HepG2 (cell line): ENCODE data around the gene ACE. TPM values are rescaled to one million over a fixed set of nuclear protein-coding genes. Genes with fewer than 3 reads are reported as not detected.

ENCODE experiments used
- CBFB ChIP-seq: sonication (generic); formaldehyde crosslinking; IDR thresholded peaks from 2 replicates; pipeline ENCODE4 v1.4.0; 2020; ENCODE audit warnings: missing genetic modification reagents
- CC2D1A ChIP-seq: sonication (generic); formaldehyde crosslinking; IDR thresholded peaks from 2 replicates; pipeline ENCODE4 v1.8.1; 2023; ENCODE audit warnings: mild to moderate bottlenecking, missing genetic modification reagents
- CREB1 ChIP-seq, 2 experiments: fragments of 450-650 bp in 1 of 2; IDR thresholded peaks; 2 replicates each; pipeline ENCODE4 v1.6.1; 2016 to 2017; ENCODE audit warnings: control low read depth in 1 of 2, mild to moderate bottlenecking in 1 of 2, missing compliant biosample characterization in 1 of 2, missing genetic modification characterization in 1 of 2
- HDAC1 ChIP-seq: sonication (generic); formaldehyde crosslinking; IDR thresholded peaks from 2 replicates; pipeline ENCODE4 v1.5.1; 2020; ENCODE audit warnings: mild to moderate bottlenecking, missing genetic modification reagents
- HNF4A ChIP-seq: sonication (generic); formaldehyde crosslinking; IDR thresholded peaks from 2 replicates; pipeline ENCODE4 v1.4.0; 2020; ENCODE audit warnings: missing genetic modification reagents
- JUND ChIP-seq: sonication (generic); formaldehyde crosslinking; IDR thresholded peaks from 2 replicates; pipeline ENCODE4 v1.8.0; 2022; ENCODE audit warnings: mild to moderate bottlenecking, missing genetic modification reagents
- MXI1 ChIP-seq: IDR thresholded peaks from 3 replicates; pipeline ENCODE4 v1.6.1; 2012; ENCODE audit warnings: low read depth, low read length, inconsistent platforms, borderline replicate concordance
- PRMT3 ChIP-seq: sonication (generic); formaldehyde crosslinking; IDR thresholded peaks from 2 replicates; pipeline ENCODE4 v1.8.1; 2022; ENCODE audit warnings: low read depth, mild to moderate bottlenecking, moderate library complexity, missing genetic modification reagents, borderline replicate concordance
- SRF ChIP-seq: IDR thresholded peaks from 2 replicates; pipeline ENCODE4 v1.6.1; 2011; ENCODE audit warnings: mild to moderate bottlenecking, low read depth, low read length, moderate library complexity
- TOPORS ChIP-seq: sonication (generic); formaldehyde crosslinking; IDR thresholded peaks from 2 replicates; pipeline ENCODE4 v1.8.0; 2023; ENCODE audit warnings: mild to moderate bottlenecking, missing genetic modification reagents
- ZBTB21 ChIP-seq: sonication (generic); formaldehyde crosslinking; IDR thresholded peaks from 2 replicates; pipeline ENCODE4 v1.4.0; 2020; ENCODE audit warnings: missing genetic modification reagents
- ZNF124 ChIP-seq: sonication (generic); formaldehyde crosslinking; IDR thresholded peaks from 2 replicates; pipeline ENCODE4 v1.4.0; 2020; ENCODE audit warnings: missing genetic modification reagents
- ZNF350 ChIP-seq: sonication (generic); formaldehyde crosslinking; IDR thresholded peaks from 2 replicates; pipeline ENCODE4 v1.4.0; 2020; ENCODE audit warnings: mild to moderate bottlenecking, low read depth, missing genetic modification reagents, borderline replicate concordance
- ZNF562 ChIP-seq: sonication (generic); formaldehyde crosslinking; IDR thresholded peaks from 2 replicates; pipeline ENCODE4 v1.8.0; 2022; ENCODE audit warnings: missing genetic modification reagents, borderline replicate concordance
- ZNF570 ChIP-seq: sonication (generic); formaldehyde crosslinking; IDR thresholded peaks from 2 replicates; pipeline ENCODE4 v1.4.0; 2020; ENCODE audit warnings: mild to moderate bottlenecking, missing genetic modification reagents, borderline replicate concordance
- ZNF678 ChIP-seq: sonication (generic); formaldehyde crosslinking; IDR thresholded peaks from 2 replicates; pipeline ENCODE4 v1.4.0; 2020; ENCODE audit warnings: mild to moderate bottlenecking, missing genetic modification reagents
- polyA plus RNA-seq, 8 experiments: library from polyadenylated mRNA; depleted of rRNA in 3 of 8; stranded (reverse) in 7 of 8; unstranded in 1 of 8; fragments of >200 nt; fragmentation: Illumina TruSeq in 4 of 8; extraction: Trizol in 4 of 8; gene quantifications; 2 replicates each; pipeline versions ENCODE4 v1.2.1 to v1.2.3, GENCODE V29; 2011 to 2016; ENCODE audit warnings: low read depth in 4 of 8, missing spikeins in 1 of 8, mixed read lengths in 1 of 8; ENCODE audit not compliant: insufficient read depth in 1 of 8
- total RNA-seq, 5 experiments: library from RNA; depleted of rRNA; stranded (reverse); fragments of >200 nt; fragmentation: Illumina TruSeq; extraction: Trizol; gene quantifications; 2 replicates each; pipeline ENCODE4 v1.2.3, GENCODE V29; 2016; ENCODE audit warnings: low read depth in 1 of 5
- TF ChIP-seq, protein P1 (sequence below): sonication (generic); formaldehyde crosslinking; IDR thresholded peaks from 2 replicates; pipeline ENCODE4 v1.5.0; 2020; ENCODE audit warnings: mild to moderate bottlenecking, missing genetic modification reagents, borderline replicate concordance
- TF ChIP-seq, protein P2 (sequence below): sonication (generic); formaldehyde crosslinking; IDR thresholded peaks from 2 replicates; pipeline ENCODE4 v1.8.1; 2023; ENCODE audit warnings: missing genetic modification reagents, inconsistent platforms, borderline replicate concordance
- TF ChIP-seq, protein P3 (sequence below): sonication (generic); formaldehyde crosslinking; IDR thresholded peaks from 2 replicates; pipeline ENCODE4 v1.4.0; 2020; ENCODE audit warnings: low read depth, mild to moderate bottlenecking, missing genetic modification reagents
- TF ChIP-seq, protein P4 (sequence below): sonication (generic); formaldehyde crosslinking; IDR thresholded peaks from 2 replicates; pipeline ENCODE4 v1.4.0; 2020; ENCODE audit warnings: missing genetic modification reagents
- TF ChIP-seq, protein P5 (sequence below): sonication (generic); formaldehyde crosslinking; IDR thresholded peaks from 2 replicates; pipeline ENCODE4 v1.5.0; 2020; ENCODE audit warnings: missing genetic modification reagents
- TF ChIP-seq, protein P6 (sequence below): sonication (generic); formaldehyde crosslinking; IDR thresholded peaks from 2 replicates; pipeline ENCODE4 v1.8.1; 2023; ENCODE audit warnings: mild to moderate bottlenecking, missing genetic modification reagents

The ACE gene
- total and polyA plus RNA-seq, 2 of the 13 experiments (the other 11 are each of a cell fraction or from before 2014, with no cell fraction given): 0.08 to 0.13 TPM

DNA sequence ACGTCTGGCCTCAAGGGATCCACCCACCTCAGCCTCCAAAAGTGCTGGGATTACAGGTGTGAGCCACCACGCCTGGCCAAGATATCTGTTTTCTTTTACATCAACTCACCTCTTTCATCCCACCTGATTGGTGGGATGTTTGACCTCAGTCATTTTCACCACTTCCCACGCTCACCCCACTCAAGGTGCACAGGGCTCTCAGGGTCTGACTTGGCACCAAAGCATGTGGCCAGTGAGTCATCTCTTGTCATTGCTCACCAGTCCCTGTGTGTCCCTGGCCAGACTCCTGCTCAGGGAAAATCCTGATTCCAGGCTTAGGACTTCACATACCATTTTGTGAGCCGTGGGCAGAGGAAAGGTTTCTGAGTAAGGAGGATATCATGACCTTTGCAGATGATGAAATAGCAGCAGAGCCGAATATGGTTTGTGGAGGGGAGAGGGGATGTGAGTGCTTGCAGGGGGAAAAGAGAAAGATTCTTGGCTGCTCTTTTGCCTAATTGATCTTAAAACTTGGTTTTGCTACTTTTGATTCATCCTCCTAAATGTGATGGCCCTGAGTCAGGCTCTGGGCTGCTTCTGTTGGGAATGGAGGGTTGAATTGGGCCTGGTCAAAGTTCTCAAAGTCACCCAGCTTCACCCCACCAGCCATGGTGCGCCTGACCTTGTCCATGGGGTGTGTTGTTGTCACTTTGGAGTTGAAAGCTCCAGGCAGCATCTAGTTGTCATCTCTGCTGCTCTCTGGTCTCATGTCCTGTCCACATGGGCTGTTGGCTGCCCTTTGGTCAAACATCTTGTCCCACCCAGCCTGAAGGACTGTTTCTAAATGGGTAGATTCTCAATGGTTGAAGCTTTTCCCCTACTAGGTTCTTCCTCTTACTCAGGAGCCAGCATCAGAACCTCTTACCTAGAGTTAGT, 40.3 kb downstream of the ACE start (continued):
- TF ChIP-seq, protein P1, sequence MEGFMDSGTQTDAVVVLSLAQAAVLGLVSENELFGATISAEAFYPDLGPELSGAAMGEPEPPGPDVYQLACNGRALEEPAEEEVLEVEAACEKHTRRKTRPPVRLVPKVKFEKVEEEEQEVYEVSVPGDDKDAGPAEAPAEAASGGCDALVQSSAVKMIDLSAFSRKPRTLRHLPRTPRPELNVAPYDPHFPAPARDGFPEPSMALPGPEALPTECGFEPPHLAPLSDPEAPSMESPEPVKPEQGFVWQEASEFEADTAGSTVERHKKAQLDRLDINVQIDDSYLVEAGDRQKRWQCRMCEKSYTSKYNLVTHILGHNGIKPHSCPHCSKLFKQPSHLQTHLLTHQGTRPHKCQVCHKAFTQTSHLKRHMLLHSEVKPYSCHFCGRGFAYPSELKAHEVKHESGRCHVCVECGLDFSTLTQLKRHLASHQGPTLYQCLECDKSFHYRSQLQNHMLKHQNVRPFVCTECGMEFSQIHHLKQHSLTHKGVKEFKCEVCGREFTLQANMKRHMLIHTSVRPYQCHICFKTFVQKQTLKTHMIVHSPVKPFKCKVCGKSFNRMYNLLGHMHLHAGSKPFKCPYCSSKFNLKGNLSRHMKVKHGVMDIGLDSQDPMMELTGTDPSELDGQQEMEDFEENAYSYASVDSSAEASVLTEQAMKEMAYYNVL (CRISPR knock-in tag): no peak
- TF ChIP-seq MXI1 (peak; percentile 45; the same call in 1 of the 3 replicates), PRMT3 (CRISPR knock-in tag) (no peak), HDAC1 (CRISPR knock-in tag) (peak; percentile 76), TOPORS (CRISPR knock-in tag) (0 out of 2 replicates have a peak, but pooled peaks have one; percentile 22), JUND (CRISPR knock-in tag) (peak; percentile 60; the same call in 1 of the 2 replicates), CREB1 (IDR thresholded peaks at IDR 0.05) (no peak), CREB1 (CRISPR knock-in tag; IDR thresholded peaks at IDR 0.05) (no peak), ZNF124 (no peak), ZNF570 (no peak), CBFB (CRISPR knock-in tag) (no peak), ZNF562 (no peak), CC2D1A (no peak), ZNF350 (CRISPR knock-in tag) (no peak; the same call in 1 of the 2 replicates), ZBTB21 (CRISPR knock-in tag) (no peak), SRF (0 out of 2 replicates have a peak, but pooled peaks have one; percentile 8), ZNF678 (CRISPR knock-in tag) (no peak), HNF4A (CRISPR knock-in tag) (peak; percentile 95)
- TF ChIP-seq, protein P2, sequence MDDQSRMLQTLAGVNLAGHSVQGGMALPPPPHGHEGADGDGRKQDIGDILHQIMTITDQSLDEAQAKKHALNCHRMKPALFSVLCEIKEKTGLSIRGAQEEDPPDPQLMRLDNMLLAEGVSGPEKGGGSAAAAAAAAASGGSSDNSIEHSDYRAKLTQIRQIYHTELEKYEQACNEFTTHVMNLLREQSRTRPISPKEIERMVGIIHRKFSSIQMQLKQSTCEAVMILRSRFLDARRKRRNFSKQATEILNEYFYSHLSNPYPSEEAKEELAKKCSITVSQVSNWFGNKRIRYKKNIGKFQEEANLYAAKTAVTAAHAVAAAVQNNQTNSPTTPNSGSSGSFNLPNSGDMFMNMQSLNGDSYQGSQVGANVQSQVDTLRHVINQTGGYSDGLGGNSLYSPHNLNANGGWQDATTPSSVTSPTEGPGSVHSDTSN (CRISPR knock-in tag): no peak
- TF ChIP-seq, protein P3, sequence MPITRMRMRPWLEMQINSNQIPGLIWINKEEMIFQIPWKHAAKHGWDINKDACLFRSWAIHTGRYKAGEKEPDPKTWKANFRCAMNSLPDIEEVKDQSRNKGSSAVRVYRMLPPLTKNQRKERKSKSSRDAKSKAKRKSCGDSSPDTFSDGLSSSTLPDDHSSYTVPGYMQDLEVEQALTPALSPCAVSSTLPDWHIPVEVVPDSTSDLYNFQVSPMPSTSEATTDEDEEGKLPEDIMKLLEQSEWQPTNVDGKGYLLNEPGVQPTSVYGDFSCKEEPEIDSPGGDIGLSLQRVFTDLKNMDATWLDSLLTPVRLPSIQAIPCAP: no peak
- TF ChIP-seq, protein P4, sequence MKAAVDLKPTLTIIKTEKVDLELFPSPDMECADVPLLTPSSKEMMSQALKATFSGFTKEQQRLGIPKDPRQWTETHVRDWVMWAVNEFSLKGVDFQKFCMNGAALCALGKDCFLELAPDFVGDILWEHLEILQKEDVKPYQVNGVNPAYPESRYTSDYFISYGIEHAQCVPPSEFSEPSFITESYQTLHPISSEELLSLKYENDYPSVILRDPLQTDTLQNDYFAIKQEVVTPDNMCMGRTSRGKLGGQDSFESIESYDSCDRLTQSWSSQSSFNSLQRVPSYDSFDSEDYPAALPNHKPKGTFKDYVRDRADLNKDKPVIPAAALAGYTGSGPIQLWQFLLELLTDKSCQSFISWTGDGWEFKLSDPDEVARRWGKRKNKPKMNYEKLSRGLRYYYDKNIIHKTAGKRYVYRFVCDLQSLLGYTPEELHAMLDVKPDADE: no peak
- TF ChIP-seq, protein P5, sequence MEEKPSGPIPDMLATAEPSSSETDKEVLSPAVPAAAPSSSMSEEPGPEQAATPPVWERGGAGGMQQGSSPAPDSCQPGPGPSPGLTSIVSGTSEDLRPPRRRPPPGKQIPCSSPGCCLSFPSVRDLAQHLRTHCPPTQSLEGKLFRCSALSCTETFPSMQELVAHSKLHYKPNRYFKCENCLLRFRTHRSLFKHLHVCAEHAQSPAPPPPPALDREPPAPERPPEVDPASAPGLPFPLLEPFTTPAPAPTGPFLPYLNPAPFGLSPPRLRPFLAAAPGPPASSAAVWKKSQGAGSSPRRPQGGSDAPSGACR (CRISPR knock-in tag): 0 out of 2 replicates have a peak, but pooled peaks have one; percentile 41
- TF ChIP-seq, protein P6, sequence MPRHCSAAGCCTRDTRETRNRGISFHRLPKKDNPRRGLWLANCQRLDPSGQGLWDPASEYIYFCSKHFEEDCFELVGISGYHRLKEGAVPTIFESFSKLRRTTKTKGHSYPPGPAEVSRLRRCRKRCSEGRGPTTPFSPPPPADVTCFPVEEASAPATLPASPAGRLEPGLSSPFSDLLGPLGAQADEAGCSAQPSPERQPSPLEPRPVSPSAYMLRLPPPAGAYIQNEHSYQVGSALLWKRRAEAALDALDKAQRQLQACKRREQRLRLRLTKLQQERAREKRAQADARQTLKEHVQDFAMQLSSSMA: no peak
